SK-N-SH (cell line): ENCODE measurements around the gene CD34. TPM values are rescaled to one million over a fixed set of nuclear protein-coding genes. Genes with fewer than 3 reads are reported as not detected.

Source experiments
- CTCF ChIA-PET: fragments of 300-600, 350-600 bp; formaldehyde crosslinking; extraction: SDS; loops from one replicate; lab custom pipeline; 2021; lab: Yijun Ruan, JAX
- POLR2A ChIA-PET: fragments of 350-600 bp; sonication (Branson Sonifier 250); formaldehyde crosslinking; extraction: SDS; loops from one replicate; lab custom pipeline; 2020; ENCODE audit warnings: antibody characterized with exemption, inconsistent platforms; lab: Yijun Ruan, JAX
- DNase-seq: peaks from one replicate; pipeline ENCODE4 v3.0.0; 2012
- H2AFZ ChIP-seq: fragments of 200-600 bp; sonication (generic); 2 replicates; pipeline ENCODE4 v1.8.1; 2016; ENCODE audit warnings: antibody characterized with exemption, mild to moderate bottlenecking, low read depth
- H3F3A ChIP-seq: fragments of 200-600 bp; sonication (generic); replicated peaks from 2 replicates; pipeline ENCODE3; 2016; ENCODE audit warnings: antibody characterized with exemption, mild to moderate bottlenecking; ENCODE audit not compliant: insufficient read depth
- H3K27ac ChIP-seq, 2 experiments: fragments of 200-500 bp in 1 of 2; fragments of 200-600 bp in 1 of 2; sonication (Bioruptor generic) in 1 of 2; sonication (generic), shearing (Covaris generic) in 1 of 2; 2 replicates each; pipeline versions ENCODE4 v1.5.1 to v1.6.1; 2014 to 2016; ENCODE audit warnings: low read depth in 2 of 2, inconsistent platforms in 1 of 2, low read length in 1 of 2, mild to moderate bottlenecking in 1 of 2, mixed read lengths in 1 of 2
- H3K27me3 ChIP-seq: fragments of 200-600 bp; sonication (generic), shearing (Covaris generic); 2 replicates; pipeline ENCODE4 v1.6.1; 2016; ENCODE audit warnings: mixed run types; ENCODE audit not compliant: insufficient read depth
- H3K36me3 ChIP-seq, 2 experiments: fragments of 200-500 bp in 1 of 2; fragments of 200-600 bp in 1 of 2; sonication (Bioruptor generic) in 1 of 2; sonication (generic) in 1 of 2; replicated peaks in 1 of 2; 2 replicates each; pipeline versions ENCODE3 to v1.5.1; 2014 to 2016; ENCODE audit warnings: low read length in 1 of 2, mild to moderate bottlenecking in 1 of 2; ENCODE audit not compliant: insufficient read depth in 2 of 2, control insufficient read depth in 1 of 2
- H3K4me1 ChIP-seq, 2 experiments: fragments of 200-500 bp in 1 of 2; fragments of 200-600 bp in 1 of 2; sonication (Bioruptor generic) in 1 of 2; sonication (generic), shearing (Covaris generic) in 1 of 2; 2 replicates each; pipeline versions ENCODE4 v1.5.1 to v1.6.1; 2014 to 2016; ENCODE audit warnings: low read depth in 1 of 2, low read length in 1 of 2, mixed run types in 1 of 2; ENCODE audit not compliant: insufficient read depth in 2 of 2, control insufficient read depth in 1 of 2
- H3K4me2 ChIP-seq: fragments of 200-600 bp; sonication (generic), shearing (Covaris generic); 2 replicates; pipeline ENCODE4 v1.6.1; 2017; ENCODE audit warnings: mixed run types
- H3K4me3 ChIP-seq, 2 experiments: fragments of 200-500 bp in 1 of 2; fragments of 200-600 bp in 1 of 2; sonication (Bioruptor generic) in 1 of 2; sonication (generic), shearing (Covaris generic) in 1 of 2; 2 replicates each; pipeline versions ENCODE4 v1.5.1 to v1.8.1; 2014 to 2016; ENCODE audit warnings: low read depth in 2 of 2, inconsistent platforms in 1 of 2, low read length in 1 of 2, mild to moderate bottlenecking in 1 of 2, mixed read lengths in 1 of 2, moderate library complexity in 1 of 2
- H3K79me2 ChIP-seq: fragments of 200-600 bp; sonication (generic); 2 replicates; pipeline ENCODE4 v1.8.1; 2017; ENCODE audit warnings: mild to moderate bottlenecking; ENCODE audit not compliant: insufficient read depth
- H3K9ac ChIP-seq: fragments of 200-600 bp; sonication (generic); 2 replicates; pipeline ENCODE4 v1.6.1; 2017; ENCODE audit warnings: mixed run types
- H3K9me2 ChIP-seq: fragments of 200-600 bp; sonication (generic); 2 replicates; pipeline ENCODE4 v1.6.1; 2017; ENCODE audit warnings: mixed run types
- H3K9me3 ChIP-seq: fragments of 200-600 bp; sonication (generic); 2 replicates; pipeline ENCODE4 v1.6.1; 2017; ENCODE audit warnings: mixed run types, mild to moderate bottlenecking, moderate library complexity
- H4K20me1 ChIP-seq: fragments of 200-600 bp; sonication (generic); 2 replicates; pipeline ENCODE4 v1.6.1; 2017; ENCODE audit warnings: mild to moderate bottlenecking, mixed run types; ENCODE audit not compliant: insufficient read depth
- CHD2 ChIP-seq: fragments of 150-350 bp; IDR thresholded peaks from 2 replicates; pipeline ENCODE4 v1.6.1; 2018; ENCODE audit warnings: low read length; ENCODE audit not compliant: partially characterized antibody
- EZH2phosphoT487 ChIP-seq: fragments of 200-600 bp; sonication (generic); IDR thresholded peaks from 2 replicates; pipeline ENCODE4 v1.6.1; 2017; ENCODE audit warnings: low read depth, mixed run types, mild to moderate bottlenecking, antibody characterized with exemption, moderate library complexity, borderline replicate concordance
- FOSL2 ChIP-seq: IDR thresholded peaks from 2 replicates; pipeline ENCODE4 v1.4.0; 2012; ENCODE audit warnings: low read depth, mild to moderate bottlenecking, moderate library complexity, borderline replicate concordance
- FOXJ3 ChIP-seq: sonication (generic); formaldehyde crosslinking; IDR thresholded peaks from 2 replicates; pipeline ENCODE4 v1.5.1; 2020; ENCODE audit warnings: mild to moderate bottlenecking, missing genetic modification reagents
- MEF2A ChIP-seq: IDR thresholded peaks from 2 replicates; pipeline ENCODE4 v1.4.0; 2012; ENCODE audit warnings: low read depth, borderline replicate concordance
- MXI1 ChIP-seq: IDR thresholded peaks from 2 replicates; pipeline ENCODE4 v1.6.1; 2012; ENCODE audit warnings: mild to moderate bottlenecking, low read depth, low read length, improper control_type of control experiment
- NRF1 ChIP-seq: IDR thresholded peaks from 2 replicates; pipeline ENCODE4 v1.6.1; 2012; ENCODE audit warnings: low read depth, mild to moderate bottlenecking, low read length
- RAD21 ChIP-seq: IDR thresholded peaks from 2 replicates; pipeline ENCODE4 v1.6.1; 2012; ENCODE audit warnings: mild to moderate bottlenecking, low read length
- SIN3A ChIP-seq: IDR thresholded peaks from 2 replicates; pipeline ENCODE4 v1.6.1; 2012; ENCODE audit warnings: low read depth, mild to moderate bottlenecking, low read length, moderate library complexity, borderline replicate concordance
- SMC3 ChIP-seq: IDR thresholded peaks from 2 replicates; pipeline ENCODE4 v1.6.1; 2012; ENCODE audit warnings: low read depth, low read length, improper control_type of control experiment
- TAF1 ChIP-seq: IDR thresholded peaks from 2 replicates; pipeline ENCODE4 v1.6.1; 2012; ENCODE audit warnings: low read depth, mild to moderate bottlenecking, low read length, moderate library complexity, borderline replicate concordance
- USF1 ChIP-seq: IDR thresholded peaks from 2 replicates; pipeline ENCODE4 v1.4.0; 2012; ENCODE audit warnings: low read depth, borderline replicate concordance
- YY1 ChIP-seq: IDR thresholded peaks from 2 replicates; pipeline ENCODE4 v1.4.0; 2012; ENCODE audit warnings: low read depth, mild to moderate bottlenecking
- WGBS: methylation state at CpG from one replicate; pipeline ENCODE4 v1.1.6; 2017; ENCODE audit warnings: low lambda C conversion rate; 5-methylcytosine and 5-hydroxymethylcytosine counted together
- polyA plus RNA-seq, 3 experiments: library from polyadenylated mRNA; depleted of rRNA; stranded (reverse); fragments of >200 nt; gene quantifications; 2 replicates each; pipeline ENCODE4 v1.2.3, GENCODE V29; 2012
- TF ChIP-seq, protein P1 (sequence below): IDR thresholded peaks from 2 replicates; pipeline ENCODE4 v1.6.1; 2012; ENCODE audit warnings: mild to moderate bottlenecking, low read depth, low read length, moderate library complexity

Gene CD34
- polyA plus RNA-seq, 1 of the 3 experiments (the other 2 are of a cell fraction): 0.59 TPM

- POLR2A ChIA-PET: interaction anchor here (0.6 kb wide), 1 partner anchor 21 kb away, joined by 3 read pairs; no protein-coding TSS in a partner anchor
- H3K36me3 ChIP-seq: no peaks in the 10 kb centered on the region
- TF ChIP-seq YY1: no peak
- TF ChIP-seq SMC3: no peak
- no peak for TF ChIP-seq MXI1
- no peak for TF ChIP-seq EZH2phosphoT487
- TF ChIP-seq, all 33 proteins: peak for 0
- Histone ChIP-seq H3K27me3 (peaks cover 11% of the 10 kb centered on the region), H3K79me2 (no peaks in the 10 kb centered on the region), H3K9me2 (no peaks in the 10 kb centered on the region), H4K20me1 (no peaks in the 10 kb centered on the region), H3K9ac (no peak overlapping the region), H3K27ac (no peak overlapping the region), H3K4me3 (no peak overlapping the region), H2AFZ (no peak overlapping the region), H3F3A (no peaks in the 10 kb centered on the region), H3K9me3 (no peaks in the 10 kb centered on the region), H3K4me1 (peaks cover 0 to 8% of the 10 kb centered on the region in 2 experiments; a peak in 1 of 4 replicates), H3K4me2 (no peak overlapping the region)
- CTCF ChIA-PET: interaction anchor here (0.9 to 2.6 kb wide), 4 partner anchors 19 to 40 kb away, joined by 3 to 10 read pairs (median 4); no protein-coding TSS in a partner anchor
- 67% methylated on average over 7 of the region's 8 CpGs for WGBS
- no peak for DNase-seq
Measured at GRCh38 chr1:207925210-207925609, 14.3 kb upstream of the CD34 start.

GRCh38 chr1:207923561-207923960 is 12.6 kb upstream of the CD34 start:
- ChIA-PET CTCF (interaction anchor here (0.9 to 4.5 kb wide), 3 partner anchors 26 to 40 kb away, joined by 3 to 18 read pairs (median 5); no protein-coding TSS in a partner anchor), POLR2A (no interaction called here)
- Histone ChIP-seq H3K4me1 (peaks cover 0 to 11% of the 10 kb centered on the region in 2 experiments; a peak in 1 of 4 replicates), H3K36me3 (no peaks in the 10 kb centered on the region), H3K4me2 (no peak overlapping the region), H3K9me3 (no peaks in the 10 kb centered on the region), H3K4me3 (no peak overlapping the region), H2AFZ (no peak overlapping the region), H3K27ac (no peak overlapping the region), H3K79me2 (no peaks in the 10 kb centered on the region), H3K27me3 (peaks cover 15% of the 10 kb centered on the region), H3F3A (no peaks in the 10 kb centered on the region), H4K20me1 (no peaks in the 10 kb centered on the region), H3K9me2 (no peaks in the 10 kb centered on the region), H3K9ac (no peak overlapping the region)
- TF ChIP-seq FOXJ3 (CRISPR knock-in tag) (no peak), FOSL2 (no peak), CHD2 (no peak), SIN3A (no peak), NRF1 (no peak), TAF1 (no peak), RAD21 (no peak), USF1 (no peak), MEF2A (no peak), EZH2phosphoT487 (no peak)
- TF ChIP-seq, protein P1, sequence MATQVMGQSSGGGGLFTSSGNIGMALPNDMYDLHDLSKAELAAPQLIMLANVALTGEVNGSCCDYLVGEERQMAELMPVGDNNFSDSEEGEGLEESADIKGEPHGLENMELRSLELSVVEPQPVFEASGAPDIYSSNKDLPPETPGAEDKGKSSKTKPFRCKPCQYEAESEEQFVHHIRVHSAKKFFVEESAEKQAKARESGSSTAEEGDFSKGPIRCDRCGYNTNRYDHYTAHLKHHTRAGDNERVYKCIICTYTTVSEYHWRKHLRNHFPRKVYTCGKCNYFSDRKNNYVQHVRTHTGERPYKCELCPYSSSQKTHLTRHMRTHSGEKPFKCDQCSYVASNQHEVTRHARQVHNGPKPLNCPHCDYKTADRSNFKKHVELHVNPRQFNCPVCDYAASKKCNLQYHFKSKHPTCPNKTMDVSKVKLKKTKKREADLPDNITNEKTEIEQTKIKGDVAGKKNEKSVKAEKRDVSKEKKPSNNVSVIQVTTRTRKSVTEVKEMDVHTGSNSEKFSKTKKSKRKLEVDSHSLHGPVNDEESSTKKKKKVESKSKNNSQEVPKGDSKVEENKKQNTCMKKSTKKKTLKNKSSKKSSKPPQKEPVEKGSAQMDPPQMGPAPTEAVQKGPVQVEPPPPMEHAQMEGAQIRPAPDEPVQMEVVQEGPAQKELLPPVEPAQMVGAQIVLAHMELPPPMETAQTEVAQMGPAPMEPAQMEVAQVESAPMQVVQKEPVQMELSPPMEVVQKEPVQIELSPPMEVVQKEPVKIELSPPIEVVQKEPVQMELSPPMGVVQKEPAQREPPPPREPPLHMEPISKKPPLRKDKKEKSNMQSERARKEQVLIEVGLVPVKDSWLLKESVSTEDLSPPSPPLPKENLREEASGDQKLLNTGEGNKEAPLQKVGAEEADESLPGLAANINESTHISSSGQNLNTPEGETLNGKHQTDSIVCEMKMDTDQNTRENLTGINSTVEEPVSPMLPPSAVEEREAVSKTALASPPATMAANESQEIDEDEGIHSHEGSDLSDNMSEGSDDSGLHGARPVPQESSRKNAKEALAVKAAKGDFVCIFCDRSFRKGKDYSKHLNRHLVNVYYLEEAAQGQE: no peak
- 77% methylated on average over 7 of the region's 7 CpGs for whole genome bisulfite sequencing
- DNase-seq: no peak
